CMK (cell line): ENCODE results near the gene GRIP2.

Experiments used
- DNase-seq: peaks from one replicate; pipeline ENCODE4 v3.0.0-alpha.2; 2010; ENCODE audit warnings: low read depth

GRIP2 gene

GRCh38 chr3:14485981-14486380 lies 54.2 kb downstream of the GRIP2 start:
- DNase-seq: no peak

- no peak for DNase-seq
These were observed 55.4 kb downstream of the GRIP2 start for GRCh38 chr3:14484741-14485140.

- DNase-seq: no peak
These were observed 56.9 kb downstream of the GRIP2 start for GRCh38 chr3:14483286-14483685.

GRCh38 chr3:14482271-14482721 lies 57.8 kb downstream of the GRIP2 start:
- DNase-seq: no peak

- no peak for DNase-seq
These were observed 58.5 kb downstream of the GRIP2 start for GRCh38 chr3:14481646-14482036.

- DNase-seq: no peak
These were observed 59.0 kb downstream of the GRIP2 start for GRCh38 chr3:14481018-14481645.

GRCh38 chr3:14480207-14481017 lies 59.7 kb downstream of the GRIP2 start:
- no peak for DNase-seq

GRCh38 chr3:14479591-14479990 lies 60.6 kb downstream of the GRIP2 start:
- DNase-seq: no peak

GRCh38 chr3:14478956-14479550 lies 61.1 kb downstream of the GRIP2 start:
- no peak for DNase-seq

GRCh38 chr3:14477311-14477935 lies 62.7 kb downstream of the GRIP2 start:
- no peak for DNase-seq

GRCh38 chr3:14476583-14477265 lies 63.4 kb downstream of the GRIP2 start:
- no peak for DNase-seq

- no peak for DNase-seq
These were observed 64.5 kb downstream of the GRIP2 start for GRCh38 chr3:14475621-14476020.

GRCh38 chr3:14474363-14475081 lies 65.6 kb downstream of the GRIP2 start:
- DNase-seq: no peak

GRCh38 chr3:14473411-14473891 lies 66.7 kb downstream of the GRIP2 start:
- no peak for DNase-seq

- no peak for DNase-seq
These were observed 67.4 kb downstream of the GRIP2 start for GRCh38 chr3:14472471-14473351.

- DNase-seq: no peak
These were observed 68.5 kb downstream of the GRIP2 start for GRCh38 chr3:14471690-14472089.

- no peak for DNase-seq
These were observed 69.1 kb downstream of the GRIP2 start for GRCh38 chr3:14471016-14471415.

- DNase-seq: no peak
These were observed 69.7 kb downstream of the GRIP2 start for GRCh38 chr3:14470461-14470860.

GRCh38 chr3:14468621-14468981 lies 71.5 kb downstream of the GRIP2 start:
- no peak for DNase-seq
